ENCODE data around the gene TYMP. TPM values are rescaled to one million over a fixed set of nuclear protein-coding genes. Genes with fewer than 3 reads are reported as not detected.

Gene TYMP
- total and polyA plus RNA-seq, 2 donors (not counting 3 experiments of a cell fraction or from before 2014, with no cell fraction given) = 2.0 to 2.4 TPM

GRCh38 chr22:50531546-50531961 is 1.7 kb upstream of the TYMP start:
- H4K20me1 ChIP-seq (replicated peaks; ENCODE audit: control insufficient read depth, extremely low read depth, insufficient read depth, low read length) = no peaks in the 10 kb centered on the region
- TF ChIP-seq POLR2AphosphoS5 (IDR thresholded peaks at IDR 0.05; ENCODE audit: insufficient read depth, low read depth, low read length) (no peak), GATA2 (IDR thresholded peaks at IDR 0.05; ENCODE audit: insufficient read depth, insufficient read length, low read depth, low read length) (no peak), EZH2 (IDR thresholded peaks at IDR 0.05; ENCODE audit: borderline replicate concordance, low read depth, low read length, severe bottlenecking) (no peak), CTCF (IDR thresholded peaks at IDR 0.05; ENCODE audit: extremely low read depth in 1 of 2, insufficient read depth in 1 of 2, low read depth in 1 of 2, low read length in 2 of 2) (no peak), POLR2A (IDR thresholded peaks at IDR 0.05; ENCODE audit: low read depth, low read length) (no peak), MYC (IDR thresholded peaks at IDR 0.05; ENCODE audit: low read depth, low read length) (no peak), FOS (IDR thresholded peaks at IDR 0.05; ENCODE audit: borderline replicate concordance, insufficient read depth, low read length) (no peak), MAX (IDR thresholded peaks at IDR 0.05; ENCODE audit: insufficient read depth, insufficient read length) (no peak), JUN (IDR thresholded peaks at IDR 0.05; ENCODE audit: borderline replicate concordance, insufficient read depth, insufficient read length, low read depth) (no peak)
- no peaks in the 10 kb centered on the region for H3K79me2 ChIP-seq (ENCODE audit: control insufficient read depth, insufficient read depth, low read length)
- no peak for DNase-seq (ENCODE audit: low read depth, low spot score)
- H3K4me3 ChIP-seq (replicated peaks in 1 of 3; ENCODE audit: insufficient read depth in 1 of 3, low read depth in 1 of 3, low read length in 3 of 3) = peak overlapping the region in 2 of 3 experiments; percentile 8 to 36
- peaks cover 21% of the 10 kb centered on the region for H3K4me1 ChIP-seq (ENCODE audit: control insufficient read depth, extremely low read depth, insufficient read depth, low read length)
- intact Hi-C loops (cut with micrococcal nuclease) (no loop called here), dilution Hi-C loops (cut with MboI; ENCODE audit: extremely low pct_ligation_motif_present, low sequenced_read_pairs) (no loop called here)
- H2AFZ ChIP-seq (ENCODE audit: low read depth, low read length) = peak overlapping the region; percentile 55
- H3K27me3 ChIP-seq (ENCODE audit: control insufficient read depth in 2 of 2, insufficient read depth in 2 of 2, low read length in 2 of 2) = peaks cover 3 to 13% of the 10 kb centered on the region in 2 experiments
- BruUV-seq (replicated peaks) = no TSS peak
- no peaks in the 10 kb centered on the region for H3K9me1 ChIP-seq (replicated peaks; ENCODE audit: control insufficient read depth, extremely low read depth, insufficient read depth, low read length)
- FAIRE-seq = no peak
- H3K9ac ChIP-seq (replicated peaks; ENCODE audit: extremely low read depth, insufficient read depth, low read length) = no peak overlapping the region
- no peaks in the 10 kb centered on the region for H3K36me3 ChIP-seq (ENCODE audit: control insufficient read depth in 2 of 2, extremely low read depth in 1 of 2, insufficient read depth in 2 of 2, low read length in 2 of 2)
- ChIA-PET CTCF (interaction anchor here (0.5 to 1.7 kb wide), 3 partner anchors 26 to 89 kb away, joined by 3 to 10 read pairs (median 3); no protein-coding TSS in a partner anchor), POLR2A (no interaction called here)
- H3K4me2 ChIP-seq (ENCODE audit: insufficient read depth, low read length) = peak overlapping the region; percentile 58
- H3K9me3 ChIP-seq (replicated peaks; ENCODE audit: control insufficient read depth, insufficient read depth, low read length) = no peaks in the 10 kb centered on the region
- no peak overlapping the region for H3K27ac ChIP-seq (ENCODE audit: insufficient read depth, low read depth, low read length)

Data from endothelial cell of umbilical vein (primary cell).